ENCODE results near the gene POLR2C. TPM values are rescaled to one million over a fixed set of nuclear protein-coding genes. Genes with fewer than 3 reads are reported as not detected.

Gene POLR2C
- total RNA-seq, 1 donor from 2014 or later = 58.0 TPM

GRCh38 chr16:57485916-57486857, 23.7 kb downstream of the POLR2C start, which contains the start of gene DOK4:
DOK4 (minus strand) TSS chr16:57486493; CDS start chr16:57479507, 6,986 bp downstream.
- H3K9ac ChIP-seq (ENCODE audit: low read length) = peak within 1 kb of the TSS; percentile 79
- no peaks in the 10 kb centered on the region for H3K27me3 Mint-ChIP-seq (ENCODE audit: low read depth, unreplicated experiment)
- H3K9me3 ChIP-seq (ENCODE audit: insufficient read depth, low read depth, low read length) = peaks cover 4% of the 10 kb centered on the region
- H3K4me3 ChIP-seq (ENCODE audit: insufficient read depth, low read depth, low read length) = peak within 1 kb of the TSS; percentile 60
- no peaks in the 10 kb centered on the region for H3K36me3 ChIP-seq (ENCODE audit: insufficient read depth, low read length)
- TF ChIP-seq CTCF (IDR thresholded peaks at IDR 0.05; ENCODE audit: insufficient read depth, low read depth, low read length) = no peak
- no peak for TF ChIP-seq EZH2 (IDR thresholded peaks at IDR 0.05; ENCODE audit: insufficient read depth, low read length)
- H3K9me3 Mint-ChIP-seq (ENCODE audit: unreplicated experiment) = no peaks in the 10 kb centered on the region
- no peaks in the 10 kb centered on the region for H3K27me3 ChIP-seq (ENCODE audit: insufficient read depth, low read length)
- peaks cover 4% of the 10 kb centered on the region for H3K4me1 ChIP-seq (ENCODE audit: insufficient read depth, low read length)
- DNase-seq (ENCODE audit: low read depth) = peak; percentile 52
- peak within 1 kb of the TSS; percentile 91 for H3K4me3 Mint-ChIP-seq (ENCODE audit: unreplicated experiment)
- no peak for FAIRE-seq
- H3K4me1 Mint-ChIP-seq (ENCODE audit: low read depth, unreplicated experiment) = peaks cover 12% of the 10 kb centered on the region
- peaks cover 6% of the 10 kb centered on the region for H4K20me1 ChIP-seq (ENCODE audit: insufficient read depth, low read length)
- no peak within 1 kb of the TSS for H3K27ac ChIP-seq (ENCODE audit: low read depth, low read length)
- no peaks in the 10 kb centered on the region for H3K79me2 ChIP-seq (ENCODE audit: insufficient read depth, low read length)
- peak within 1 kb of the TSS; percentile 96 for H2AFZ ChIP-seq (ENCODE audit: low read depth, low read length)
- H3K4me2 ChIP-seq (ENCODE audit: low read length) = peak within 1 kb of the TSS; percentile 98
- H3K36me3 Mint-ChIP-seq (ENCODE audit: low read depth, unreplicated experiment) = no peaks in the 10 kb centered on the region
- peak within 1 kb of the TSS; percentile 91 for H3K27ac Mint-ChIP-seq (ENCODE audit: unreplicated experiment)

- Mint-ChIP-seq H3K27me3 (ENCODE audit: low read depth, unreplicated experiment) (peaks cover 2% of the 10 kb centered on the region), H3K9me3 (ENCODE audit: unreplicated experiment) (no peaks in the 10 kb centered on the region), H3K36me3 (ENCODE audit: low read depth, unreplicated experiment) (no peaks in the 10 kb centered on the region), H3K4me1 (ENCODE audit: low read depth, unreplicated experiment) (peaks cover 12% of the 10 kb centered on the region), H3K27ac (ENCODE audit: unreplicated experiment) (peak overlapping the region; percentile 91), H3K4me3 (ENCODE audit: unreplicated experiment) (peak overlapping the region; percentile 78)
- H3K27me3 ChIP-seq (ENCODE audit: insufficient read depth, low read length) = no peaks in the 10 kb centered on the region
- no peaks in the 10 kb centered on the region for H3K79me2 ChIP-seq (ENCODE audit: insufficient read depth, low read length)
- H3K27ac ChIP-seq (ENCODE audit: low read depth, low read length) = no peak overlapping the region
- no peak for DNase-seq (ENCODE audit: low read depth)
- H3K36me3 ChIP-seq (ENCODE audit: insufficient read depth, low read length) = no peaks in the 10 kb centered on the region
- peak overlapping the region; percentile 98 for H3K4me2 ChIP-seq (ENCODE audit: low read length)
- H3K9ac ChIP-seq (ENCODE audit: low read length) = peak overlapping the region; percentile 43
- no peak for TF ChIP-seq CTCF (IDR thresholded peaks at IDR 0.05; ENCODE audit: insufficient read depth, low read depth, low read length)
- TF ChIP-seq EZH2 (IDR thresholded peaks at IDR 0.05; ENCODE audit: insufficient read depth, low read length) = no peak
- H3K4me3 ChIP-seq (ENCODE audit: insufficient read depth, low read depth, low read length) = peak overlapping the region; percentile 28
- H4K20me1 ChIP-seq (ENCODE audit: insufficient read depth, low read length) = peaks cover 6% of the 10 kb centered on the region
- peaks cover 4% of the 10 kb centered on the region for H3K4me1 ChIP-seq (ENCODE audit: insufficient read depth, low read length)
- FAIRE-seq = no peak
- peak overlapping the region; percentile 96 for H2AFZ ChIP-seq (ENCODE audit: low read depth, low read length)
- H3K9me3 ChIP-seq (ENCODE audit: insufficient read depth, low read depth, low read length) = peaks cover 4% of the 10 kb centered on the region
Observed at GRCh38 chr16:57486858-57487834, 24.7 kb downstream of the POLR2C start.
